Activated CD8-positive, alpha-beta T cell treated with anti-CD3 and anti-CD28 coated beads, Interleukin-2, amount 10 ng/mL, durations not matched to agents 7 days and 5 days (primary cell): ENCODE results near the gene TBATA. TPM values are rescaled to one million over a fixed set of nuclear protein-coding genes. Genes with fewer than 3 reads are reported as not detected.
"Not testable (repeated sequence)": the region's sequence is repeated elsewhere in the genome, so short reads cannot be mapped to it uniquely, and the experiment has no call there.

Experiments
- ATAC-seq: fragments of 150-1000 bp; cut with Tn5 transposase; one replicate; pipeline ENCODE4 v1.10.0; 2021; ENCODE audit warnings: moderate library complexity
- CTCF ChIA-PET: fragments of 350-600 bp; sonication (Branson Sonifier 250); formaldehyde crosslinking; loops from one replicate; lab custom pipeline; 2021; ENCODE audit warnings: antibody characterized with exemption; lab: Charles Lee
- POLR2A ChIA-PET: fragments of 350-600 bp; sonication (Branson Sonifier 250); formaldehyde crosslinking; loops from one replicate; lab custom pipeline; 2021; ENCODE audit warnings: antibody characterized with exemption; lab: Charles Lee
- DNase-seq: peaks from one replicate; pipeline ENCODE4 v3.0.0-alpha.2; 2020
- H3K27ac Mint-ChIP-seq: one replicate; pipeline ENCODE4 v1.8.0; 2021; ENCODE audit warnings: mild to moderate bottlenecking, mixed read lengths
- H3K27me3 Mint-ChIP-seq: one replicate; pipeline ENCODE4 v1.8.0; 2021; ENCODE audit warnings: low read depth, mixed read lengths
- H3K36me3 Mint-ChIP-seq: one replicate; pipeline ENCODE4 v1.8.0; 2021; ENCODE audit warnings: low read depth, mixed read lengths
- H3K4me1 Mint-ChIP-seq: one replicate; pipeline ENCODE4 v1.8.0; 2021; ENCODE audit warnings: low read depth, mixed read lengths
- H3K4me3 Mint-ChIP-seq: one replicate; pipeline ENCODE4 v1.8.0; 2021; ENCODE audit warnings: mild to moderate bottlenecking, mixed read lengths
- H3K9me3 Mint-ChIP-seq: one replicate; pipeline ENCODE4 v1.8.0; 2022; ENCODE audit warnings: mixed read lengths; ENCODE audit not compliant: insufficient read depth
- total RNA-seq, 2 experiments: library from RNA; stranded (reverse); gene quantifications; one replicate each; pipeline ENCODE4 v1.2.3, GENCODE V29; 2021

The TBATA gene
- total RNA-seq, 2 experiments from 2014 or later = not detected

- POLR2A ChIA-PET = interaction anchor here (0.7 kb wide), 1 partner anchor 8 kb away, joined by 3 read pairs; no protein-coding TSS in a partner anchor
- ATAC-seq, CTCF ChIA-PET, H3K4me3 Mint-ChIP-seq, H3K36me3 Mint-ChIP-seq, H3K27ac Mint-ChIP-seq, H3K4me1 Mint-ChIP-seq, DNase-seq: not testable (repeated sequence)
- peaks cover 18% of the 10 kb centered on the region for H3K27me3 Mint-ChIP-seq
- peaks cover 11% of the 10 kb centered on the region for H3K9me3 Mint-ChIP-seq
These were observed 17.0 kb downstream of the TBATA start for GRCh38 chr10:70768026-70768685.

GRCh38 chr10:70765794-70766594 is 19.2 kb downstream of the TBATA start:
- Mint-ChIP-seq H3K36me3 (no peaks in the 10 kb centered on the region), H3K4me1 (no peaks in the 10 kb centered on the region), H3K27ac (no peak overlapping the region), H3K4me3 (no peak overlapping the region), H3K9me3 (peaks cover 11% of the 10 kb centered on the region), H3K27me3 (peaks cover 18% of the 10 kb centered on the region)
- CTCF ChIA-PET = no interaction called here
- ATAC-seq = no peak
- DNase-seq = no peak
- POLR2A ChIA-PET = no interaction called here

- Mint-ChIP-seq H3K9me3 (peaks cover 11% of the 10 kb centered on the region), H3K27me3 (peaks cover 11% of the 10 kb centered on the region), H3K4me1 (peaks cover 16% of the 10 kb centered on the region), H3K27ac (no peak overlapping the region), H3K36me3 (no peaks in the 10 kb centered on the region), H3K4me3 (no peak overlapping the region)
- CTCF ChIA-PET = no interaction called here
- no peak for DNase-seq
- ATAC-seq = no peak
- POLR2A ChIA-PET = no interaction called here
These were observed 21.6 kb downstream of the TBATA start for GRCh38 chr10:70763567-70763966.

- Mint-ChIP-seq H3K4me3 (no peak overlapping the region), H3K36me3 (no peaks in the 10 kb centered on the region), H3K27me3 (peaks cover 5% of the 10 kb centered on the region), H3K9me3 (peaks cover 11% of the 10 kb centered on the region), H3K27ac (peak overlapping the region; percentile 3), H3K4me1 (peaks cover 17% of the 10 kb centered on the region)
- DNase-seq = no peak
- ATAC-seq = no peak
- CTCF ChIA-PET = interaction anchor here (0.6 kb wide), 1 partner anchor 204 kb away, joined by 3 read pairs; no protein-coding TSS in a partner anchor
- POLR2A ChIA-PET = no interaction called here
These were observed 22.6 kb downstream of the TBATA start for GRCh38 chr10:70762441-70763175.

GRCh38 chr10:70761727-70762350 is 23.3 kb downstream of the TBATA start:
- ChIA-PET POLR2A (no interaction called here), CTCF (interaction anchor here (0.6 to 6.1 kb wide), 3 partner anchors 202 to 211 kb away, joined by 3 to 62 read pairs (median 60); no protein-coding TSS in a partner anchor)
- peaks cover 4% of the 10 kb centered on the region for H3K27me3 Mint-ChIP-seq
- peaks cover 8% of the 10 kb centered on the region for H3K9me3 Mint-ChIP-seq
- no peaks in the 10 kb centered on the region for H3K36me3 Mint-ChIP-seq
- no peak overlapping the region for H3K27ac Mint-ChIP-seq
- ATAC-seq (no peak), DNase-seq (no peak)
- H3K4me1 Mint-ChIP-seq = peaks cover 17% of the 10 kb centered on the region
- H3K4me3 Mint-ChIP-seq = no peak overlapping the region

- Mint-ChIP-seq H3K4me3 (no peak overlapping the region), H3K4me1 (peaks cover 17% of the 10 kb centered on the region), H3K27me3 (no peaks in the 10 kb centered on the region), H3K36me3 (no peaks in the 10 kb centered on the region), H3K27ac (no peak overlapping the region), H3K9me3 (peaks cover 7% of the 10 kb centered on the region)
- DNase-seq (no peak), ATAC-seq (no peak)
- ChIA-PET POLR2A (no interaction called here), CTCF (interaction anchor here (6.0 to 6.1 kb wide), 2 partner anchors 202 to 210 kb away, joined by 60 to 62 read pairs; no protein-coding TSS in a partner anchor)
These were observed 24.1 kb downstream of the TBATA start for GRCh38 chr10:70761031-70761601.

GRCh38 chr10:70760271-70760787 is 24.8 kb downstream of the TBATA start:
- Mint-ChIP-seq H3K9me3 (peaks cover 4% of the 10 kb centered on the region), H3K4me3 (no peak overlapping the region), H3K27ac (no peak overlapping the region), H3K27me3 (no peaks in the 10 kb centered on the region), H3K4me1 (peaks cover 17% of the 10 kb centered on the region), H3K36me3 (no peaks in the 10 kb centered on the region)
- CTCF ChIA-PET = interaction anchor here (2.0 to 6.1 kb wide), 4 partner anchors 141 to 209 kb away, joined by 8 to 62 read pairs (median 38); no protein-coding TSS in a partner anchor
- POLR2A ChIA-PET = interaction anchor here (0.7 kb wide), 1 partner anchor 8 kb away, joined by 3 read pairs; no protein-coding TSS in a partner anchor
- DNase-seq (no peak), ATAC-seq (no peak)

GRCh38 chr10:70759781-70760180 is 25.4 kb downstream of the TBATA start:
- ChIA-PET POLR2A (interaction anchor here (0.7 kb wide), 1 partner anchor 8 kb away, joined by 3 read pairs; no protein-coding TSS in a partner anchor), CTCF (interaction anchor here (0.7 to 6.1 kb wide), 15 partner anchors 10 to 299 kb away, joined by 3 to 62 read pairs (median 6); no protein-coding TSS in a partner anchor)
- no peaks in the 10 kb centered on the region for H3K9me3 Mint-ChIP-seq
- H3K4me3 Mint-ChIP-seq = no peak overlapping the region
- no peak overlapping the region for H3K27ac Mint-ChIP-seq
- peaks cover 17% of the 10 kb centered on the region for H3K4me1 Mint-ChIP-seq
- H3K27me3 Mint-ChIP-seq = no peaks in the 10 kb centered on the region
- DNase-seq (peak; percentile 36), ATAC-seq (peak; percentile 59)
- H3K36me3 Mint-ChIP-seq = no peaks in the 10 kb centered on the region

- ChIA-PET POLR2A (no interaction called here), CTCF (interaction anchor here (0.7 to 6.1 kb wide), 23 partner anchors 10 to 298 kb away, joined by 3 to 62 read pairs (median 5); no protein-coding TSS in a partner anchor)
- Mint-ChIP-seq H3K27ac (peak overlapping the region; percentile 2), H3K27me3 (peaks cover 3% of the 10 kb centered on the region), H3K4me1 (peaks cover 17% of the 10 kb centered on the region), H3K4me3 (no peak overlapping the region), H3K9me3 (no peaks in the 10 kb centered on the region), H3K36me3 (no peaks in the 10 kb centered on the region)
- ATAC-seq (peak; percentile 70), DNase-seq (peak; percentile 82)
These were observed 26.2 kb downstream of the TBATA start for GRCh38 chr10:70758757-70759514.

- POLR2A ChIA-PET = no interaction called here
- Mint-ChIP-seq H3K4me3 (no peak overlapping the region), H3K4me1 (peaks cover 17% of the 10 kb centered on the region), H3K27me3 (peaks cover 3% of the 10 kb centered on the region), H3K36me3 (no peaks in the 10 kb centered on the region), H3K27ac (no peak overlapping the region), H3K9me3 (no peaks in the 10 kb centered on the region)
- DNase-seq = no peak
- CTCF ChIA-PET = interaction anchor here (1.3 to 6.1 kb wide), 4 partner anchors 9 to 207 kb away, joined by 6 to 62 read pairs (median 33); no protein-coding TSS in a partner anchor
- ATAC-seq = no peak
These were observed 27.3 kb downstream of the TBATA start for GRCh38 chr10:70757856-70758255.
